Loucy (cell line): ENCODE measurements around the gene PVALB.

ENCODE experiments used
- CTCF ChIP-seq: fragments of 200-600 bp; sonication (generic); conservative IDR thresholded peaks from 2 replicates; pipeline ENCODE4 v1.5.1; 2014; ENCODE audit warnings: mild to moderate bottlenecking, antibody characterized with exemption, low read length
- EZH2phosphoT487 ChIP-seq: fragments of 200-600 bp; IDR thresholded peaks from 2 replicates; pipeline ENCODE4 v1.6.1; 2018; ENCODE audit warnings: antibody characterized with exemption, mild to moderate bottlenecking, moderate library complexity, borderline replicate concordance

GRCh38 chr22:36764060-36764459 is 52.8 kb downstream of the PVALB start:
- TF ChIP-seq CTCF (no peak), EZH2phosphoT487 (no peak)
